ENCODE results near the gene TMEM108.

Gene TMEM108

DNA sequence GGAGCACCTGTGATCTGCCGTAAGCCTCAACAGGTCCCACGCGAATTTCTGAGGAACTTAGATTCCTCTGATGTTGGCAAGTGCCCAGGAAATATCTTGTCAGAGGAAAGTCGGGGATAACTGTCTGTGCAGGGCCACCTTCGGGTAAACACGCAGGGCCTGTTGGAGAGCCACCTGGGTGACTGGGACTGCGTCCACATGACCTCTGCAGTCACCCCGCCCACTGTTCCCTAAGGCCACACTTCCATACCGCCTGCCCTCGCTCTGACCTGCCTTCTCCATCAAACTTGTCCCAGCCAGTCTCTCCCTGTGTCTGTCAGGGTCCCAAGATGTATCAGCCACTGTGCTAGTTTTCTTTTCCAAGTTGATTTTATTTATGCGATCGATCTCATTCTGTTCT, 390.4 kb downstream of the TMEM108 start:
- no peak for DNase-seq (ENCODE audit: low read depth)
- H3K4me3 ChIP-seq (ENCODE audit: control insufficient read depth, low read depth, low read length) = no peak overlapping the region
- TF ChIP-seq, protein P1, sequence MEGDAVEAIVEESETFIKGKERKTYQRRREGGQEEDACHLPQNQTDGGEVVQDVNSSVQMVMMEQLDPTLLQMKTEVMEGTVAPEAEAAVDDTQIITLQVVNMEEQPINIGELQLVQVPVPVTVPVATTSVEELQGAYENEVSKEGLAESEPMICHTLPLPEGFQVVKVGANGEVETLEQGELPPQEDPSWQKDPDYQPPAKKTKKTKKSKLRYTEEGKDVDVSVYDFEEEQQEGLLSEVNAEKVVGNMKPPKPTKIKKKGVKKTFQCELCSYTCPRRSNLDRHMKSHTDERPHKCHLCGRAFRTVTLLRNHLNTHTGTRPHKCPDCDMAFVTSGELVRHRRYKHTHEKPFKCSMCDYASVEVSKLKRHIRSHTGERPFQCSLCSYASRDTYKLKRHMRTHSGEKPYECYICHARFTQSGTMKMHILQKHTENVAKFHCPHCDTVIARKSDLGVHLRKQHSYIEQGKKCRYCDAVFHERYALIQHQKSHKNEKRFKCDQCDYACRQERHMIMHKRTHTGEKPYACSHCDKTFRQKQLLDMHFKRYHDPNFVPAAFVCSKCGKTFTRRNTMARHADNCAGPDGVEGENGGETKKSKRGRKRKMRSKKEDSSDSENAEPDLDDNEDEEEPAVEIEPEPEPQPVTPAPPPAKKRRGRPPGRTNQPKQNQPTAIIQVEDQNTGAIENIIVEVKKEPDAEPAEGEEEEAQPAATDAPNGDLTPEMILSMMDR (conservative IDR thresholded peaks at IDR 0.05; ENCODE audit: control insufficient read depth, insufficient read depth, low read depth, low read length) = no peak

DNA sequence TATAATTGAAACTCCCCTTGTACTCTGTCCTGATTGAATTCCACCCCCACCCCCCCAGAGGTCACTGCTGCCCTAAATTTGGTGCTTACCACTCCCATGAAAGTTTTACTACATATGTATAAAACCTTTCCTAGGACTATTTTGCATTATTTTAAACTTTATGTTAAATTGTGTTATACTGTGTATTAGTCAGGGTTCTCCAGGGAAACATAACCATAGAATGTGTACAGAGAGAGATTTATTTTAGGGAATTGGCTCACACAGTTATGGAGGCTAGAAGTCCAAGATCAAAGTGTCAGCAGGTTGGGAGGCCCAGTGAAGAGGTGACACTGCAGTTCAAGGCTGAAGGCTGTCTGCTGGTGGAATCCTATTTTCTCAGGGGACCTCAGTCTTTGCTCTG, 390.9 kb downstream of the TMEM108 start:
- no peak overlapping the region for H3K4me3 ChIP-seq (ENCODE audit: control insufficient read depth, low read depth, low read length)
- TF ChIP-seq, protein P1 (conservative IDR thresholded peaks at IDR 0.05; ENCODE audit: control insufficient read depth, insufficient read depth, low read depth, low read length) = no peak
- DNase-seq (ENCODE audit: low read depth) = no peak

DNA sequence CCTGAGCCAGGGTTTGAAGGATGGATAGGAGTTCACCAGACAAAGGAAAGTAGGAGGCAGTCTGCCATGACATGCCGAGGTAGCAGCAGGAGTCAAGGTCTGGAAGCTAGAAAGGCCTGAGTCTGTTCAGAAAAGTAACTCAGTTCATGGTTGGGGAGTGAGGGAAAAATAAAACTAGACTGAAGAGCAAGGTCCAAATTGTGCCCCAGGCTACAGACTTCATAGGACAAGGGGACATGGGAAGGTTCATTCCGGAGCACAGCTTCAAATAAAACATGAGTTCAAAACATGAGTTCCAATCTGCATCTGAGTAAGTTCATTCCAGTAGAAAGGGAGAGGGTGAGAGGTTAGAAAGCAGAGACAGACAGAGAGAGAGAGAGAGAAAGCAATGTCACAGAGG, 401.4 kb downstream of the TMEM108 start:
- DNase-seq (ENCODE audit: low read depth) = no peak
- TF ChIP-seq, protein P1 (conservative IDR thresholded peaks at IDR 0.05; ENCODE audit: control insufficient read depth, insufficient read depth, low read depth, low read length) = no peak
- H3K4me3 ChIP-seq (ENCODE audit: control insufficient read depth, low read depth, low read length) = no peak overlapping the region

DNA sequence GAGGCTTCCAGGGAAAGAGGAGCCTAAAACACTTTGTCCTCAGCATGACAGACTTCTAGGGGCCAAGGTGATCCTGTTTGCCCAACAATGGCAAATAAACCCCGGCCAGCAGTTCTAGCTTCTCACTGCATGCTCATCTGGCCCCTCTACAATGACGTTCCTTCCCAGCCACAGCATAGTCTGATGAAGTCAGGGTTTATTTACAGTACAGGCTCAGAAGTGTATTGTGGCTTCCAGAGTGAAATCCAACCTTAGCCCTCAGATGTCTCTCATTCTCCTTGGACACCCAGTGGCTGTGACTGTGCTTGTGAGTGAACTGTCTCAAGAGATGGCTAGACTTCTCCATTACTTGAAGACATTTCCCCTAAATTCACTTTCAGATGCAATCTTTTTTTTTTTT, 402.5 kb downstream of the TMEM108 start:
- no peak overlapping the region for H3K4me3 ChIP-seq (ENCODE audit: control insufficient read depth, low read depth, low read length)
- no peak for DNase-seq (ENCODE audit: low read depth)
- TF ChIP-seq, protein P1 (conservative IDR thresholded peaks at IDR 0.05; ENCODE audit: control insufficient read depth, insufficient read depth, low read depth, low read length) = no peak

DNA sequence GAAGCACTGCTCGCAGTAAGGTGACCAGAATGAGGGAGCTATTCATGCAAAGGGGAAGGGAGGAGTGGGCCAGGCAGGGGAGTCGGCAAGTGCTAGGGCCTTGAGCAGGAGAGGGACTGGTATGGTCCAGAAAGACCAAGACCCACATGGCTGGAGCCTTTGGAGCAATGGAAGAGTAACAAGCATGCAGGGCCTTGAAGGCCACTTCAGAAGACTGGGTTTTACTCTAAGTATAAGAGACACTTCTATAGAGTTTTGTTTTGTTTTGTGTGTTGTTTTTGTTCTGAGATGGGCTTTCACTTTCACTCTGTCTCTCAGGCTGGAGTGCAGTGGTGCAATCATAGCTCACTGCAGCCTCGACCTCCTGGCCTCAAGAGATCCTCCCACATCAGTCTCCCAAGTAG, 403.7 kb downstream of the TMEM108 start:
- H3K4me3 ChIP-seq (ENCODE audit: control insufficient read depth, low read depth, low read length) = no peak overlapping the region
- TF ChIP-seq, protein P1 (conservative IDR thresholded peaks at IDR 0.05; ENCODE audit: control insufficient read depth, insufficient read depth, low read depth, low read length) = no peak
- DNase-seq (ENCODE audit: low read depth) = no peak

DNA sequence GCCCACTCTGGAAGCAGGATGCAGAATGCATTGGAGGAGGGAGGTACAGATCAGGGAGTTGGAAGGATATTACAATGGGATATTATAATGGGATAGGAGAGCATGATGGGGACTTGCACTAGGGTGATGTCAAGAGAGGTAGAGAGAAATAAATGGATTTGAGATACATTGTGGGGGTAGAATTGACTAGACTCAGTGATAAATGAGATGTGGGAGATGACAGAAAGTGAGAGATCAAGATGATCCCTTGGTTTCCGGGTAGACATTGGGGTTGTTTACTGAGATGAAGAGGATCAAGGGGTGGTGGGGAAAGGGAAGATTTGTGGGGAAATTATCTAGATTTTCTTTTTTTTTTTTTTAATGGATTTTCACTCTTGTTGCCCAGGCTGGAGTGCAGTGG, 404.3 kb downstream of the TMEM108 start:
- TF ChIP-seq, protein P1 (conservative IDR thresholded peaks at IDR 0.05; ENCODE audit: control insufficient read depth, insufficient read depth, low read depth, low read length) = no peak
- no peak overlapping the region for H3K4me3 ChIP-seq (ENCODE audit: control insufficient read depth, low read depth, low read length)
- DNase-seq (ENCODE audit: low read depth) = no peak

Measured in fibroblast of mammary gland (primary cell).